Fibroblast of pulmonary artery (primary cell): ENCODE results near the gene HOXC10.

Experiments
- DNase-seq: peaks from one replicate; pipeline ENCODE4 v3.0.0-alpha.2; 2010; ENCODE audit warnings: low read depth
- H3K4me3 ChIP-seq: replicated peaks from 2 replicates; pipeline ENCODE4 v1.5.1; 2011; ENCODE audit warnings: low read depth, mild to moderate bottlenecking, control low read depth, low read length, moderate library complexity
- TF ChIP-seq, protein P1 (sequence below): IDR thresholded peaks from 2 replicates; pipeline ENCODE4 v1.5.1; 2011; ENCODE audit warnings: mild to moderate bottlenecking, control low read depth, low read length, inconsistent platforms; ENCODE audit errors: missing control alignments

The HOXC10 gene

DNA sequence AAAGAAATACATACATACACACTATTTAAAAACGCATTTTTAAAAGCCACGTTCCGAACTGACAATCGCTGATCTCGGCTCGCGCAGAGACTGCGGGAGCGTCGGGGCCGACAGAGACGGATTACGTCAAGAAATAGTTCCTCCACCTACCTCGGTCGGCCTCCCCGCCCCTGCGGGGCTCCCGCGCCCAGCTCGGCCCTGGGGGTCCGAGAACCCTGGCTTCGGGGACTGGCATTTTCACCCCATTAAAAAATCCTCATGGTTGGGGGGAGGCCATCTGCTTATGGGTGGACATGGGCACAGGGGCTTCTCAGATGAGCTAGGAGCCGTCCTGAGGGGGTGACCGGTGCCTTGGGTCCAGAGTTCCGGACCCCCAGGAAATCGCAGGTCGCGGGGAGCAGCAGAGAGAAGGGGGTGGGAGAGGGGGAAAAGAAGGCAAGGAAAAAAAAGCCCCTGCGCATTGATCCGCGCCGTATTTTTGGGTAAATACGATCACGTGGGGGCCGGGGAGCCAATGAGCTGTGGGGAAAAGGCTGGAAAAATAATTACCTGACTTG, 14.7 kb downstream of the HOXC10 start:
- DNase-seq = peak; percentile 24
- TF ChIP-seq, protein P1, sequence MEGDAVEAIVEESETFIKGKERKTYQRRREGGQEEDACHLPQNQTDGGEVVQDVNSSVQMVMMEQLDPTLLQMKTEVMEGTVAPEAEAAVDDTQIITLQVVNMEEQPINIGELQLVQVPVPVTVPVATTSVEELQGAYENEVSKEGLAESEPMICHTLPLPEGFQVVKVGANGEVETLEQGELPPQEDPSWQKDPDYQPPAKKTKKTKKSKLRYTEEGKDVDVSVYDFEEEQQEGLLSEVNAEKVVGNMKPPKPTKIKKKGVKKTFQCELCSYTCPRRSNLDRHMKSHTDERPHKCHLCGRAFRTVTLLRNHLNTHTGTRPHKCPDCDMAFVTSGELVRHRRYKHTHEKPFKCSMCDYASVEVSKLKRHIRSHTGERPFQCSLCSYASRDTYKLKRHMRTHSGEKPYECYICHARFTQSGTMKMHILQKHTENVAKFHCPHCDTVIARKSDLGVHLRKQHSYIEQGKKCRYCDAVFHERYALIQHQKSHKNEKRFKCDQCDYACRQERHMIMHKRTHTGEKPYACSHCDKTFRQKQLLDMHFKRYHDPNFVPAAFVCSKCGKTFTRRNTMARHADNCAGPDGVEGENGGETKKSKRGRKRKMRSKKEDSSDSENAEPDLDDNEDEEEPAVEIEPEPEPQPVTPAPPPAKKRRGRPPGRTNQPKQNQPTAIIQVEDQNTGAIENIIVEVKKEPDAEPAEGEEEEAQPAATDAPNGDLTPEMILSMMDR = no peak
- peak overlapping the region; percentile 34 for H3K4me3 ChIP-seq

DNA sequence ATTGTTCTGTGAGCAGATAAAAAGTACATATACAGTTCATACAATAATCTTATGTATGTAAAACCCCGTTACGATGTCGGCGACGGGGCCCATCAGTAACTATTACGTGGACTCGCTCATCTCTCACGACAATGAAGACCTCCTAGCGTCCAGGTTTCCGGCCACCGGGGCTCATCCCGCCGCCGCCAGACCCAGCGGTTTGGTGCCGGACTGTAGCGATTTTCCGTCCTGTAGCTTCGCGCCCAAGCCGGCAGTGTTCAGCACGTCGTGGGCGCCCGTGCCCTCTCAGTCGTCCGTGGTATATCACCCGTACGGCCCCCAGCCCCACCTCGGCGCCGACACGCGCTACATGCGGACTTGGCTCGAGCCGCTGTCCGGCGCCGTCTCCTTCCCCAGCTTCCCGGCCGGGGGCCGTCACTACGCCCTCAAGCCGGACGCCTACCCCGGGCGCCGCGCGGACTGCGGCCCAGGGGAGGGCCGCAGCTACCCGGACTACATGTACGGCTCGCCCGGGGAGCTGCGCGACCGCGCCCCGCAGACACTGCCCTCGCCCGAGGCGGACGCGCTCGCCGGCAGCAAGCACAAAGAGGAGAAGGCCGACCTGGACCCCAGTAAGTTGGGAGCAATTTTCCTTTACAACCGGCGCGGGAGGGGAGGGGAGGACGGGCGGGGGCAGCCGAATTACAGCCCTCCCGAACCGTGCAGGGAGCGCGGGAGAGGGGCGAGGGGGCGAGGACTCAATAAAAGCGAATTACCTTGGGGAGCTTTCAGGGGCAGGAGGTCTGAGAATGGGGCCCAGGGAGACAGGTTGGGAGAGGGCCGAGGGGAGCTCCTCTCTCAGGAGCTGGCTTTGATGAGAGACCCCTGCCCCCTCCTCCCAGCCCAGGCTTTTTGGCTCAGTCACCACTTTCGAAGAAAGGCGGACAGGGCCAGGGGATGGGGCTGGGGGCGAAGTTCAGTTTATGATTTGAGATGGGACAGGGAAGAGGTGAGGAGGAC, 15.5 kb downstream of the HOXC10 start, which contains the start of gene HOXC9:
TSS of gene HOXC9 (plus strand) at position 46 of the 999 bp plus-strand sequence. CDS start at position 74, 28 bp downstream.
- DNase-seq = no peak
- H3K4me3 ChIP-seq = peak within 1 kb of the TSS; percentile 34
- TF ChIP-seq, protein P1 = no peak

DNA sequence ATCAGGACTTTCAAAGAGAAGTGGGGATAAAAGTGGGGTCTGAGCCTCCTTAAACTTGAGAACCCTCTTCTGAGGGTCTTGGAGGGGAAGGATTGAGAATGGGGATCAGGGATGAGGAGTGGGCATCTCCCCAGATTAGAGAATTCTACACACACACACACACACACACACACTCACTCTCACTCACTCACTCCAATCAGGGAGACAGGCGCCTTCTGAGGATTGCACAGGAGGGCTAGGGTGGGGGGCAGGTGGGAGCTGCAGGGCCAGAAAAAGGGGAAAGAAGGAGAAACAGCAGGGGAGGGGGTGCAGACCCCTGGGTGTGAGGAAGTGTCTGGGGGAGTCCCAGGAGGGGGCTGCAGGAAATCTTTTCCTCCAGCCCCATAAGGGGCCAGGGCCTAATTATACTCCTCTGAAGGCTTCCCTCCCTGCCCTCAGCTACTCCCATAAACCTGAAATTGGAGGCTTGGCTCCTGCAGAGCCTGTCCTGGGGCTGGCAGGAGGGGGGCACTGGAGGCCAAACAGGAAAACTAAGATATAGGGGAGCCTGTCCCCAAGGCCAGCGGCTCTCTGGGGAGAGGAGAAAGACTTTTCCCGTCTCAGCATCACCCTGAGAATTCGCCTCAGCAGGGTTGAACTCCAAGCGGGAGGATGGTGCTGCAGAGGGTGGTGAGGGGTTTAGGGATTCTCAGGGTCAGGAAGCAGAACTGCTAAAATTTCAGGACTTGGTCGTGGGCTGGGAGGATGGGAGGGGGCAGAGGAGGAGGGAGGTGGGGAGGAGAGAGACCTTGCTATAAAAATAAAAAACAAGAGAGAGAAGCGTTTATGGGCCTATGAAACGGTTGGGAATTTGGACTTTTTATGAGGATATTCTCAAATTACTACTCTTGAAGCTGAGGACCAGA, 16.6 kb downstream of the HOXC10 start:
- DNase-seq = no peak
- TF ChIP-seq, protein P1 = no peak
- H3K4me3 ChIP-seq = no peak overlapping the region

DNA sequence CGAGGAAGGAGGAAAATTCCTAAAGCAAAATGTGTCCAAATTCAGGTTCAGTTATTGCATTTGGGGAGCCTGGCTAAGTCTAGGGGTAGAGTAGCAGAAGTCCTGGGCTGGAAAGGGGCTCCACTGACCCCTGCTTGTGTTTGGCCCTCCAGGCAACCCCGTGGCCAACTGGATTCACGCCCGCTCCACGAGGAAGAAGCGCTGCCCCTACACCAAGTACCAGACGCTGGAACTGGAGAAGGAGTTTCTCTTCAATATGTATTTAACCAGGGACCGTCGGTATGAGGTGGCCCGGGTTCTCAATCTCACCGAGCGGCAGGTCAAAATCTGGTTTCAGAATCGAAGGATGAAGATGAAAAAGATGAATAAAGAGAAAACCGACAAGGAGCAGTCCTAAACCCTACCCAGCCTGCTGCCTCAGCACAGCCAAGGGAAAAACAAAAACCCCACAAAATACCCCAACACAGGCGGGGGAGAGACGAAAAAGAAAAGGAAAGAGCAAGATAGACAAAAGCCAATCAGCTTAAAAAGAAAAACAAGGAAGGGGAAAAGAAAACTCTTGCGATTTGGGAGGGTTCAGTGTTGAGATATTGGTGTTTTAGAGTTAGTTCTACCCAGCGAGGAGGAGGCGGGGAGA, 17.4 kb downstream of the HOXC10 start:
- H3K4me3 ChIP-seq = no peak overlapping the region
- no peak for DNase-seq
- TF ChIP-seq, protein P1 = no peak

DNA sequence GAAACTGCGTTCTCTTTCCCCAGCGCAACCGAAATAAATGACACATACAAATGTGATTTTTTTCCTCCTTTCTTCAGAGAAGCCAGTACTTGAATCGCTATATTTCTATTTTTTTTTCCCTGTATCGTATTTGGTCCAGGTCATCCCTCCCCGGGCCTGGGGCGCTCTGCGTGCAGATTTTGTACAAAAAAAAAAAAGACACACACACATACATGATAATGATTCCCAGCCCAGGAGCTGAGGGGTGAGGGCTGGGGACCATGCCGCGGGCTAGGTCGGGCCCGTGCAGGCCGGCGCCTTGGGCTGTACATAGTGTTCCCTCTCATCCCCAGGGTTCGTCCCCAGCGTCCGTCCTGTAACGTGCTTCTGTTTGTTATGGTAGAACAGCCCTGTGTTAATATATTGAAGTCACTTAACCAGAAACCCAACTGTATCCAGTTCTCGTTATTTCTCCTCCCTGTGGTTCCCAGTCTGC, 18.0 kb downstream of the HOXC10 start:
- TF ChIP-seq, protein P1 = no peak

DNA sequence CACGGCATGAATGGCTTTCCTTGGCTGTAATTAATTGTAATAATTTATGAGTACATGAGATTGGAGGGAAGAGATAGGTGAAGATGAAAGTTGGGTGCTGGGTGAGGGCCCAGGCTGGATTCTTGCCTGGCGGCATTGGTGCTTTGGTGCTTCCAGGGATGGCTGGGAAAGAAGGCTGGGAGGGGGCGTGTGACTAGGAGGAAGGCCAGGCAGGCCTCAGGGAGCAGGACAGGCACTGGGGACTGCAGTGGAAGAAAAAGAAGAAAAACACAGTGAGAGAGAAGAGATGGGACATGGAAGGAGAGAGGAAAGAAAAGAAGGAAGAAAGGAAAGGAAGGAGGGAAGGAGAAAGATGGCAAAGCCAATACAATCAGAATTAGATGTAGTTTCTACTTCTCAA, 18.7 kb downstream of the HOXC10 start:
- no peak for DNase-seq
- no peak overlapping the region for H3K4me3 ChIP-seq
- TF ChIP-seq, protein P1 = no peak

More for the DNA sequence above, 18.0 kb downstream of the HOXC10 start:
- no peak for DNase-seq
- H3K4me3 ChIP-seq = no peak overlapping the region
